ENCODE measurements around the gene NEK1. TPM values are rescaled to one million over a fixed set of nuclear protein-coding genes. Genes with fewer than 3 reads are reported as not detected.

NEK1 gene
- total and polyA plus RNA-seq, 2 donors (not counting 1 experiment from before 2014, with no cell fraction given) = 3.3 to 21.4 TPM

GRCh38 chr4:169659716-169660670 is 47.6 kb upstream of the NEK1 start:
- peak overlapping the region; percentile 57 for H2AFZ ChIP-seq (ENCODE audit: insufficient read depth, low read depth, low read length, poor library complexity, severe bottlenecking)
- ATAC-seq (ENCODE audit: low read depth) (peak; percentile 90), DNase-seq (peak; percentile 91)
- intact Hi-C loops (cut with micrococcal nuclease) = loop anchor here (1.0 kb wide), 2 partner anchors 40 to 97 kb away; partner anchors contain the start of genes CLCN3 and HPF1
- H3K4me1 Mint-ChIP-seq = peaks cover 23% of the 10 kb centered on the region
- H3K79me2 ChIP-seq (ENCODE audit: control insufficient read depth, insufficient read depth, low read length) = peaks cover 39% of the 10 kb centered on the region
- no peaks in the 10 kb centered on the region for H3K9me3 Mint-ChIP-seq (ENCODE audit: insufficient read depth)
- 7% methylated on average over 6 of the region's 14 CpGs for WGBS (ENCODE audit: insufficient coverage)
- CTCF ChIA-PET = interaction anchor here (0.7 to 4.9 kb wide), 5 partner anchors 35 to 650 kb away, joined by 3 to 35 read pairs (median 4); partner anchors contain the start of genes CBR4 and NEK1
- peak overlapping the region; percentile 90 for H3K27ac Mint-ChIP-seq
- peak overlapping the region; percentile 70 for H3K4me2 ChIP-seq (replicated peaks; ENCODE audit: low read depth, low read length, poor library complexity, severe bottlenecking)
- TF ChIP-seq EZH2 (IDR thresholded peaks at IDR 0.05; ENCODE audit: borderline replicate concordance, insufficient read depth, low read depth, low read length, poor library complexity, severe bottlenecking) (no peak), CTCF (IDR thresholded peaks at IDR 0.05) (no peak)
- no peaks in the 10 kb centered on the region for H3K27me3 Mint-ChIP-seq
- H3K4me3 ChIP-seq (ENCODE audit: control extremely low read depth in 1 of 5, extremely low read depth in 1 of 5, insufficient read depth in 1 of 5, low read depth in 2 of 5, low read length in 4 of 5) = peak overlapping the region; percentile 42 to 75 (median 60)
- peak overlapping the region; percentile 90 to 92 for H3K27ac ChIP-seq (ENCODE audit: low read length in 2 of 2)
- peaks cover 2 to 6% of the 10 kb centered on the region in 2 donors for H3K4me1 ChIP-seq (ENCODE audit: control insufficient read depth in 2 of 2, insufficient read depth in 2 of 2, low read length in 2 of 2)
- no peaks in the 10 kb centered on the region for H4K20me1 ChIP-seq (ENCODE audit: control insufficient read depth, insufficient read depth, low read length, poor library complexity, severe bottlenecking)
- H3K27me3 ChIP-seq (replicated peaks in 1 of 4; ENCODE audit: control extremely low read depth in 1 of 4, control insufficient read depth in 3 of 4, insufficient read depth in 4 of 4, low read length in 3 of 4) = no peaks in the 10 kb centered on the region
- POLR2A ChIA-PET = interaction anchor here (0.7 to 1.4 kb wide), 2 partner anchors 40 to 47 kb away, joined by 3 to 7 read pairs; partner anchors contain the start of gene CLCN3
- peaks cover 0 to 1% of the 10 kb centered on the region in 2 experiments for H3K36me3 ChIP-seq (replicated peaks in 1 of 2; ENCODE audit: control extremely low read depth in 1 of 2, control insufficient read depth in 1 of 2, extremely low read depth in 1 of 2, insufficient read depth in 2 of 2, low read length in 1 of 2)
- peak overlapping the region; percentile 65 for H3K9ac ChIP-seq (ENCODE audit: low read length)
- H3K4me3 Mint-ChIP-seq = peak overlapping the region; percentile 85
- H3K9me3 ChIP-seq (ENCODE audit: control extremely low read depth in 1 of 3, control insufficient read depth in 2 of 3, insufficient read depth in 1 of 3, low read length in 2 of 3) = no peaks in the 10 kb centered on the region

Measured in B cell (primary cell).